NCI-H345 (cell line): ENCODE results near the gene CCDC9.
A peak's percentile ranks its signal among the peaks of the same experiment; 100 is the strongest.
"Not testable (repeated sequence)": the region's sequence is repeated elsewhere in the genome, so short reads cannot be mapped to it uniquely, and the experiment has no call there.

Experiments used
- DNase-seq: peaks from one replicate; lab custom pipeline; 2025; lab: John Stamatoyannopoulos, UW

CCDC9 gene

DNA sequence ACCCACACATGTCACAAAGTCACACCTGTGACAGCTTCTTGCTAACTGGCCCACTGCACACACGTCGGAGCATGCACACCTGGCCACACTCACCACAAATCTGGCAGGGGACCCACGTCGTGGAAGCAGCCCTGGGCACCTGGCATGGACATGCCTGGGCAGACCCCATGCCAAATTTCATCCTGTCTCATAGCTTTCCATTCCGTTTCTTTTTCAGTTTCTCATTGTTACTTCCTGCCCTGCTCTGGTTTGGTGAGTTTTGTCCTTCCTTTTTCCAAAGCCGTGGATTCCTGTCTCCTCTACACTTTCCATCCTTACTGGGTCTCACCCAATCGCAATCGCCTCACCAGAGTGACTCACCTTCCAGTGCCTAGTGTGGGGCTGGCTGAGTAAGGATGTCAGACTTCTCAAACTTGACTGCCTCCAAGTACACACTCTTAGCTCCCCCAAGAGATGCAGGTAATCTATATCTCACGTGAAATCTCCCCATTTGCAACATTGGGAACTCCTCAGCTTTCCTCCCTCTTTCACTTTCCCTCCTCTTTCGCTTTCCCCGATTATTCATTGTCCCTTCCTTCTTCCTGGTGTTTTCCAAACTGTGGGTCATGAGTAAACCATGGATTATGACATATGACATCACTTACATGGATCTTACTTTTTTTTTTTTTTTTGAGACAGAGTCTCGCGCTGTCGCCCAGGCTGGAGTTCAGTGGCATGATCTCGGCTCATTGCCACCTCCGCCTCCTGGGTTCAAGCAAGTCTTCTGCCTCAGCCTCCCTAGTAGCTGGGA lies 23.7 kb upstream of the CCDC9 start:
- DNase-seq, result no peak

DNA sequence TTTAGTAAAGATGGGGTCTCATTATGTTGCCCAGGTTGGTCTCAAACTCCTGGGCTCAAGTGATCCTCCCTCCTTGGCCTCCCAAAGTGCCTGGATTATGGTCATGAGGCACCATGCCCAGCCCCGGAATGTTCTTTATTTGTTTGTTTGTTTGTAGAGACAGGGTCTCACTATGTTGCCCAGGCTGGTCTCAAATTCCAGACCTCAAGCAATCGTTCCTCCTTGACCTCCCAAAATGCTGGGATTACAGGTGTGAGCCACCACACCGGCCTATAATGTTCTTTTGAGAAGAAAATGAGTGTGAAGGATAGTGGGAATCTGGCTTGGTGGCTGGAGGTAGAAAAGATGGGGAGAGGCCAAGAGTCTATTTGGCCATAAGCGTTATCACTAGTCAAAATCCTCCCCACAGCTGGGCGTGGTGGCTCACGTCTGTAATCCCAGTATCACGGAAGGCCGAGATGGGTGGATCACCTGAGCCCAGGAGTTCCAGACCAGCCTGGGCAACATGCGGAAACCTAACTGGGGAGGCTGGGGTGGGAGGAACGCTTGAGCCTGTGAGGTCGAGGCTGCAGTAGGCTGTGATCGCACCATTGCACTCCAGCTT lies 20.2 kb upstream of the CCDC9 start:
- DNase-seq, result no peak

DNA sequence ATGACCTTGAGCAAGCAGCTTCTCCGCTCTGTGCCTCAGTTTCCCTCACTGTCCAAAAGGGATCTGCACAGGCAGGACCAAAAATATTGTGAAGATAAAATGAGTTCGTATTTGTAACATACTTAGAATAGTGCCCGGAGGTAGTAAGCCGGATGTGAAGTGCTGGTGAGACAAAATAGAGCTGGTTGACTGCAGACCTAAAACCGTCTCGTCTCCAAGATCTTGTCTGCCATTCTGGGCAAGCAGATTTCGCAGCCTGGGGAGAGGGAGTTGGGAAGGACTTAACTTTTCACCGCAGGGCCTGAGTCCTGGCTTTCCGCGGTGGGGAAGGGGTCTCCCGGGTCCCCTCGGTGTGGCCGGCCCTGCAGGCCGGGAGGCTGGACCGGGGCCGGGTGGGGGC lies 17.2 kb upstream of the CCDC9 start:
- no peak for DNase-seq

GRCh38 chr19:47239610-47240296 lies 16.6 kb upstream of the CCDC9 start:
- peak; percentile 35 for DNase-seq

DNA sequence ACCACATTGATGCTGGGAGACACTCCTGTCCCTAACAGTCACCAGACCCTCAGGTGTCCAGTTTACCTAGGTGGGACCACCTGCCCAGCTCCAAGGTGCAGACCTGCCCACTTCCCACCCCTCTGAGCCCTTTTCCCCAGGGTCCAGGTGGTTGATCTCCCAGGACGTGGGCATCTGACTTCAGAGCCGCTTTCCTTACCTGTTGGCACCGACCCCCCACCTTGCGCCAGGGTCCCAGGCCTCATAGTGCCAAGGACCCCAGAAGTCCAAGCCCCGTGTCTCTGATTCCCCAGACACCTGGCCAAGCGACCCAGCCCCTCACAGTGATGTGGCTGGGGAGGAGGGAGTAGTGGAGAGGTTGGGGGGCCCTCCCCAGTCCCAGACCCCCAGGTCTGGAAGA lies 15.8 kb upstream of the CCDC9 start:
- no peak for DNase-seq

GRCh38 chr19:47240996-47241918 lies 15.1 kb upstream of the CCDC9 start:
- peak; percentile 82 for DNase-seq

- DNase-seq, result no peak
Measured at GRCh38 chr19:47241919-47242577, 14.3 kb upstream of the CCDC9 start.

- no peak for DNase-seq
Measured at GRCh38 chr19:47243364-47243775, 13.0 kb upstream of the CCDC9 start.

GRCh38 chr19:47243776-47244547 lies 12.4 kb upstream of the CCDC9 start:
- DNase-seq, result peak; percentile 63

GRCh38 chr19:47247308-47247990 lies 8.9 kb upstream of the CCDC9 start:
- peak; percentile 42 for DNase-seq

DNA sequence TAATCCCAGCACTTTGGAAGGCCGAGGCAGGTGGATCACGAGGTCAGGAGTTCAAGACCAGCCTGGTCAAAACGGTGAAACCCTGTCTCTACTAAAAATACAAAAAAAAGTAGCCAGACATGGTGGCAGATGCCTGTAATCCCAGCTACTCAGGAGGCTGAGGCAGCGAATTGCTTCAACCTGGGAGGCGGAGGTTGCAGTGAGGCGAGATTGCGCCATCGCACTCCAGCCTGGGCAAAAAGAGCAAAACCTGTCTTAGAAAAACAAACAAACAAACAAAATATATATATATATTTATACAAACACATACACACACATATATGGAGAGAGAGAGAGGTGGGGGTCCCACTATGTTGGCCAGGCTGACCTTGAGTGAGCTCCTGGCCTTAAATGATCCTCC lies 3.3 kb upstream of the CCDC9 start:
- DNase-seq, result not testable (repeated sequence)

DNA sequence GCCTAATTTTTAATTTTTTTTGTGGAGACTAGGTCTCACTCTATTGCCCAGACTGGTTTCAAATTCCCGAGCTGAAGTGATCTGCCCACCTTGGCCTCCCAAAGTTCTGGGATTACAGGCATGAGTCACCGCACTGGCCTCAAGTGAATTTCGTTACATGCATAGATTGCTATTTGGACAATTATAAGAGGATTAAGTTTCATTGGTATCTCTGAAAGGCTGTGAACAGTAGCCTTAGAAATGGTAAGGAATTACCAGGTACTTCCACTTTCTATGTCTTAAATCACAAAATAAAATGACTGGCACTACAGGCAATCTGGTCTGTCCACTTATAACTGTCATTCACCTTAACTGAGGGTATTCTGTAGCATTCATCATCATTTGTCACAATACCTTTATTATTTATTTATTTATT lies 2.9 kb upstream of the CCDC9 start:
- DNase-seq, result no peak

- DNase-seq, result no peak
Measured at GRCh38 chr19:47253970-47254369, 2.4 kb upstream of the CCDC9 start.

DNA sequence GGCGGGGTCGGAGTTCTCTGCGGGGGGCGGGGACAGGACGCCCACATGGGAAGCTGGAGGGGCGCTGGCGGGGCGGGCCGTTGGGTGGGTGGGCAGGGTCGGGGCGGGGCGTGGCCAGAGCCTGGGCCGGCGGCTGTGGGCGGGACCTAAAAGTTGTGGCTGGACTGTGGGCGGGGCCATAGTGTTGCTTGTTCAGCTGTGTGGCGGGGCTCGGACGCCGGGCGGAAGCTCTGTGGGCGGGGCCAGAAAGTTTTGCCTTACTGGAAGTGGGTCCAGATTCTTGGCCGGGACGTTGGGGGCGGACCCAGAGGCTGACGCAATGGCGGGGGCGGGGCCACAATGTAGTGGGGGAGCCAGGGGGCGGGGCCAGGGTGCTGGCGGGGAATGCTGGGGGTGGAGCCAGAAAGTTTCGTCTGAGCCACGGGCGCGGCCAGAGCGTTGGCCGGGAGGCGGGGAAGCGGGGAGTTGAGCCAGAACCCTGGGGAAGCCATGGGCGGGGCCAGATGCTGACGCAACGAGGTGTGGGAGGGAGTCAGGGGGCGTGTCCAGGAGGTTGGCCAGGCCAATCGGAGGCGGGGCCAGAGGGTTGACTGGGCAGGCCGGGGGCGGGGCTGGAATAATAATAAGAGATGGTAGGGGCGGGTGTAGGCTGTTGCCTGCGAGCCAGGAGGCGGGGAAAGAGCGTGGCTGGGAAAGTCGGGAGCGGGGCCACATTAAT lies 527 bp downstream of the CCDC9 start:
- peak; percentile 99 for DNase-seq

- no peak for DNase-seq
Measured at GRCh38 chr19:47257411-47258169, 1.3 kb downstream of the CCDC9 start.

GRCh38 chr19:47258434-47258833 lies 2.1 kb downstream of the CCDC9 start:
- DNase-seq, result no peak

- no peak for DNase-seq
Measured at GRCh38 chr19:47258895-47259555, 2.7 kb downstream of the CCDC9 start.

GRCh38 chr19:47260476-47260875 lies 4.2 kb downstream of the CCDC9 start:
- DNase-seq, result no peak
